ENCODE data around the gene AGO3. TPM values are rescaled to one million over a fixed set of nuclear protein-coding genes. Genes with fewer than 3 reads are reported as not detected.

AGO3 gene
- polyA plus RNA-seq, 2 of the 4 experiments (the other 2 are of a cell fraction), result 3.8 to 14.7 TPM

DNA sequence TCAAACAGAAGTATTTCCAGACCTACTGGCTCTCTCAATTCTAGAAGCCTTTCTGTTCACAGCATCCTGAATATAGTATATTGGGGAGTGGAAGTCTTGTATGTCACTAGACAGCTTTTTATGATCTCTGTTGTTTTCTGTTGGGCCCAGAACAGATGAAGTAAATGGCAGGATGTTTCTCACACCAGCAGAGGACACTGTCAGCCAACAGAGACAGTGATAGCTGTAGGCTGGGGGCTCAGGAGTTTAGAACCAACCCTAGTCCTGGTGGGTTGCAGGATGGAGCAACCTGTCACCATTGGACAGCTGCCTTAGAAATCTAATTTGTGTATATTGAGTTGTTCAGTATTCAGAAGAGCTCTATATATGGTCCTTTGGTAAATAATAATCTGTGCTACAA, 31.0 kb upstream of the AGO3 start:
- no peak for ATAC-seq
- ChIA-PET POLR2A (no interaction called here), CTCF (interaction anchor here (0.9 to 1.0 kb wide), 2 partner anchors 17 to 25 kb away, joined by 3 read pairs; no protein-coding TSS in a partner anchor)
- no peaks in the 10 kb centered on the region for H3K9me3 ChIP-seq
- FAIRE-seq, result no peak
- H3K27ac ChIP-seq, result no peak overlapping the region
- no peak overlapping the region for H3K4me2 ChIP-seq
- no peak overlapping the region for H3K4me3 ChIP-seq
- H3K4me1 ChIP-seq, result no peaks in the 10 kb centered on the region
- TF ChIP-seq POLR2A (IDR thresholded peaks at IDR 0.05; ENCODE audit: low read length) (no peak), HOXA7 (CRISPR knock-in tag; IDR thresholded peaks at IDR 0.05) (no peak), PBX3 (IDR thresholded peaks at IDR 0.05) (no peak), MAX (IDR thresholded peaks at IDR 0.05) (no peak), BHLHE40 (IDR thresholded peaks at IDR 0.05; ENCODE audit: low read depth, low read length) (no peak), CBX8 (IDR thresholded peaks at IDR 0.05) (no peak), HOXB5 (CRISPR knock-in tag; IDR thresholded peaks at IDR 0.05) (no peak), RCOR1 (IDR thresholded peaks at IDR 0.05; ENCODE audit: low read depth, low read length) (no peak), SREBF2 (IDR thresholded peaks at IDR 0.05) (no peak), HEYL (CRISPR knock-in tag; IDR thresholded peaks at IDR 0.05) (no peak), RARB (CRISPR knock-in tag; IDR thresholded peaks at IDR 0.05) (no peak), CBX2 (IDR thresholded peaks at IDR 0.05; ENCODE audit: borderline replicate concordance, low read depth) (no peak), CHD2 (IDR thresholded peaks at IDR 0.05; ENCODE audit: low read length, partially characterized antibody) (no peak), ZSCAN20 (CRISPR knock-in tag; IDR thresholded peaks at IDR 0.05) (no peak), MYC (IDR thresholded peaks at IDR 0.05; ENCODE audit: borderline replicate concordance, low read length) (no peak), HOXB13 (CRISPR knock-in tag; IDR thresholded peaks at IDR 0.05; ENCODE audit: low read depth) (no peak), FOSB (CRISPR knock-in tag; IDR thresholded peaks at IDR 0.05) (no peak)
- TF ChIP-seq, protein P1, sequence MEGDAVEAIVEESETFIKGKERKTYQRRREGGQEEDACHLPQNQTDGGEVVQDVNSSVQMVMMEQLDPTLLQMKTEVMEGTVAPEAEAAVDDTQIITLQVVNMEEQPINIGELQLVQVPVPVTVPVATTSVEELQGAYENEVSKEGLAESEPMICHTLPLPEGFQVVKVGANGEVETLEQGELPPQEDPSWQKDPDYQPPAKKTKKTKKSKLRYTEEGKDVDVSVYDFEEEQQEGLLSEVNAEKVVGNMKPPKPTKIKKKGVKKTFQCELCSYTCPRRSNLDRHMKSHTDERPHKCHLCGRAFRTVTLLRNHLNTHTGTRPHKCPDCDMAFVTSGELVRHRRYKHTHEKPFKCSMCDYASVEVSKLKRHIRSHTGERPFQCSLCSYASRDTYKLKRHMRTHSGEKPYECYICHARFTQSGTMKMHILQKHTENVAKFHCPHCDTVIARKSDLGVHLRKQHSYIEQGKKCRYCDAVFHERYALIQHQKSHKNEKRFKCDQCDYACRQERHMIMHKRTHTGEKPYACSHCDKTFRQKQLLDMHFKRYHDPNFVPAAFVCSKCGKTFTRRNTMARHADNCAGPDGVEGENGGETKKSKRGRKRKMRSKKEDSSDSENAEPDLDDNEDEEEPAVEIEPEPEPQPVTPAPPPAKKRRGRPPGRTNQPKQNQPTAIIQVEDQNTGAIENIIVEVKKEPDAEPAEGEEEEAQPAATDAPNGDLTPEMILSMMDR (IDR thresholded peaks at IDR 0.05), result no peak
- DNase-seq (ENCODE audit: low read depth in 1 of 2, low spot score in 1 of 2), result no peak

- Histone ChIP-seq H3K9me3 (no peaks in the 10 kb centered on the region), H3K4me3 (no peak overlapping the region), H3K4me2 (no peak overlapping the region), H3K4me1 (no peaks in the 10 kb centered on the region), H3K27ac (no peak overlapping the region)
- CTCF ChIA-PET, result no interaction called here
- 91% methylated on average over 8 of the region's 9 CpGs for WGBS (ENCODE audit: missing lambda C conversion rate)
- ATAC-seq (no peak), FAIRE-seq (no peak), DNase-seq (ENCODE audit: low read depth in 1 of 2, low spot score in 1 of 2) (no peak)
- POLR2A ChIA-PET, result no interaction called here
- TF ChIP-seq MYC (IDR thresholded peaks at IDR 0.05; ENCODE audit: borderline replicate concordance, low read length) (no peak), EHF (CRISPR knock-in tag; IDR thresholded peaks at IDR 0.05) (no peak), HOXA7 (CRISPR knock-in tag; IDR thresholded peaks at IDR 0.05) (no peak), RCOR1 (IDR thresholded peaks at IDR 0.05; ENCODE audit: low read depth, low read length) (no peak), NPAS2 (CRISPR knock-in tag; IDR thresholded peaks at IDR 0.05; ENCODE audit: borderline replicate concordance) (no peak), NR3C1 (IDR thresholded peaks at IDR 0.05) (no peak), JUNB (IDR thresholded peaks at IDR 0.05) (no peak), POLR2AphosphoS2 (conservative IDR thresholded peaks at IDR 0.05; ENCODE audit: low read length) (no peak), POLR2A (IDR thresholded peaks at IDR 0.05; ENCODE audit: low read length) (no peak), SMC3 (IDR thresholded peaks at IDR 0.05) (no peak)
Observed at GRCh38 chr1:35901235-35901634, 29.7 kb upstream of the AGO3 start.

DNA sequence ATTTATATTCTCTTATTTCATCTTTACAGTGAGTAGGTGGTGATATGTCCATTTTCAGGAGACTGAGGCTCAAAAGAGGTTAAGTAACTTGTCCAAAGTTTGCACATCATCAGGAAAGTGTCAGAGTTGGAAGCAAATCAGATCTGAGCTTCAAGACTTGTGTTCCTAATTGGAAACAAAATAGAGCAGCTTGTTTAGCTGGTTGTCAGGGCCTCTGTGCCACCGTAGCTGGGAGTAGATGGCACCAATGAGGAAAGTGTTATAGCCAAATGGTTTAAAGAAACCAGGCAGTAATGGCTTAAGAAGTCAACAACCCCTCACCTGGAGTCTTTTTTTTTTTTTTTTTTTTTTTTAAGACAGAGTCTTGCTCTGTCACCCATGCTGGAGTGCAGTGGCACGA, 28.2 kb upstream of the AGO3 start:
- CTCF ChIA-PET, result interaction anchor here (0.6 to 0.7 kb wide), 2 partner anchors 17 to 34 kb away, joined by 3 to 7 read pairs; no protein-coding TSS in a partner anchor
- H3K9me3 ChIP-seq, result no peaks in the 10 kb centered on the region
- FAIRE-seq (no peak), DNase-seq (ENCODE audit: low read depth in 1 of 2, low spot score in 1 of 2) (no peak), ATAC-seq (no peak)
- no peak for TF ChIP-seq SMC3 (IDR thresholded peaks at IDR 0.05)
- TF ChIP-seq, protein P2, sequence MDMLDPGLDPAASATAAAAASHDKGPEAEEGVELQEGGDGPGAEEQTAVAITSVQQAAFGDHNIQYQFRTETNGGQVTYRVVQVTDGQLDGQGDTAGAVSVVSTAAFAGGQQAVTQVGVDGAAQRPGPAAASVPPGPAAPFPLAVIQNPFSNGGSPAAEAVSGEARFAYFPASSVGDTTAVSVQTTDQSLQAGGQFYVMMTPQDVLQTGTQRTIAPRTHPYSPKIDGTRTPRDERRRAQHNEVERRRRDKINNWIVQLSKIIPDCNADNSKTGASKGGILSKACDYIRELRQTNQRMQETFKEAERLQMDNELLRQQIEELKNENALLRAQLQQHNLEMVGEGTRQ (IDR thresholded peaks at IDR 0.05), result no peak
- TF ChIP-seq JUNB (IDR thresholded peaks at IDR 0.05), result no peak
- TF ChIP-seq RNF2 (IDR thresholded peaks at IDR 0.05; ENCODE audit: borderline replicate concordance, low read depth), result no peak
- no peak for TF ChIP-seq EP300 (IDR thresholded peaks at IDR 0.05)
- H3K4me1 ChIP-seq, result no peaks in the 10 kb centered on the region
- H3K27ac ChIP-seq, result no peak overlapping the region
- H3K4me2 ChIP-seq, result no peak overlapping the region
- POLR2A ChIA-PET, result no interaction called here
- H3K4me3 ChIP-seq, result no peak overlapping the region
- 88% methylated on average over 1 of the region's 2 CpGs for WGBS (ENCODE audit: missing lambda C conversion rate)
